Mesothelial cell of epicardium (in vitro differentiated cells): ENCODE data around the gene HDAC9. TPM values are rescaled to one million over a fixed set of nuclear protein-coding genes. Genes with fewer than 3 reads are reported as not detected.

Source experiments
- DNase-seq, 2 experiments: peaks; one replicate each; pipeline ENCODE4 v3.0.0; 2021; ENCODE audit warnings: low spot score in 2 of 2; ENCODE audit not compliant: unreplicated experiment in 2 of 2
- H3K27ac Mint-ChIP-seq: 2 replicates; pipeline ENCODE4 v1.8.0; 2021; ENCODE audit warnings: mixed read lengths
- H3K27me3 Mint-ChIP-seq: 2 replicates; pipeline ENCODE4 v1.8.0; 2021; ENCODE audit warnings: low read depth, mixed read lengths
- H3K36me3 Mint-ChIP-seq: 2 replicates; pipeline ENCODE4 v1.8.0; 2021; ENCODE audit warnings: mixed read lengths
- H3K4me1 Mint-ChIP-seq: 2 replicates; pipeline ENCODE4 v1.8.0; 2021; ENCODE audit warnings: mixed read lengths
- H3K4me3 Mint-ChIP-seq: 2 replicates; pipeline ENCODE4 v1.8.0; 2021; ENCODE audit warnings: mild to moderate bottlenecking, moderate library complexity, mixed read lengths
- H3K9me3 Mint-ChIP-seq: 2 replicates; pipeline ENCODE4 v1.8.0; 2021; ENCODE audit warnings: mixed read lengths
- CTCF ChIP-seq: fragments of 200-600 bp; sonication (generic); IDR thresholded peaks from one replicate; pipeline ENCODE4 v1.5.0; 2021; ENCODE audit warnings: antibody characterized with exemption; ENCODE audit not compliant: unreplicated experiment
- total RNA-seq: library from RNA; stranded (reverse); gene quantifications from 3 replicates; pipeline ENCODE4 v1.2.1, GENCODE V29; 2021

HDAC9 gene
- total RNA-seq, 1 donor from 2014 or later = 37.4 TPM

- Mint-ChIP-seq H3K4me3 (no peak overlapping the region), H3K27me3 (no peaks in the 10 kb centered on the region)
Measured at GRCh38 chr7:18916826-18917225, 421.3 kb downstream of the HDAC9 start.

GRCh38 chr7:18927134-18927533 is 431.6 kb downstream of the HDAC9 start:
- peaks cover 15% of the 10 kb centered on the region for H3K4me1 Mint-ChIP-seq
- H3K4me3 Mint-ChIP-seq = no peak overlapping the region
- no peaks in the 10 kb centered on the region for H3K27me3 Mint-ChIP-seq
- H3K9me3 Mint-ChIP-seq = peaks cover 5% of the 10 kb centered on the region
- no peaks in the 10 kb centered on the region for H3K36me3 Mint-ChIP-seq
- DNase-seq = no peak
- TF ChIP-seq CTCF = no peak
- H3K27ac Mint-ChIP-seq = peak overlapping the region; percentile 75

More at GRCh38 chr7:18916826-18917225, 421.3 kb downstream of the HDAC9 start:
- no peak for TF ChIP-seq CTCF
- Mint-ChIP-seq H3K36me3 (peaks cover 3% of the 10 kb centered on the region), H3K4me1 (peaks cover 21% of the 10 kb centered on the region), H3K27ac (peak overlapping the region; percentile 5), H3K9me3 (peaks cover 9% of the 10 kb centered on the region)
- no peak for DNase-seq

- Mint-ChIP-seq H3K4me1 (peaks cover 9% of the 10 kb centered on the region), H3K36me3 (no peaks in the 10 kb centered on the region), H3K4me3 (no peak overlapping the region), H3K9me3 (peaks cover 10% of the 10 kb centered on the region), H3K27ac (no peak overlapping the region), H3K27me3 (no peaks in the 10 kb centered on the region)
- DNase-seq = no peak
- no peak for TF ChIP-seq CTCF
Measured at GRCh38 chr7:18936265-18936664, 440.7 kb downstream of the HDAC9 start.

GRCh38 chr7:18939771-18940592 is 444.4 kb downstream of the HDAC9 start:
- no peaks in the 10 kb centered on the region for H3K36me3 Mint-ChIP-seq

GRCh38 chr7:18940593-18941134 is 445.1 kb downstream of the HDAC9 start:
- DNase-seq = no peak
- H3K4me1 Mint-ChIP-seq = peaks cover 9% of the 10 kb centered on the region

More at GRCh38 chr7:18939771-18940592, 444.4 kb downstream of the HDAC9 start:
- Mint-ChIP-seq H3K4me1 (peaks cover 9% of the 10 kb centered on the region), H3K27me3 (no peaks in the 10 kb centered on the region), H3K4me3 (no peak overlapping the region), H3K27ac (no peak overlapping the region), H3K9me3 (no peaks in the 10 kb centered on the region)
- no peak for TF ChIP-seq CTCF
- no peak for DNase-seq

More at GRCh38 chr7:18940593-18941134, 445.1 kb downstream of the HDAC9 start:
- Mint-ChIP-seq H3K36me3 (no peaks in the 10 kb centered on the region), H3K9me3 (no peaks in the 10 kb centered on the region), H3K4me3 (no peak overlapping the region), H3K27me3 (no peaks in the 10 kb centered on the region), H3K27ac (no peak overlapping the region)
- TF ChIP-seq CTCF = no peak
